ENCODE data around the gene LRRC59. TPM values are rescaled to one million over a fixed set of nuclear protein-coding genes. Genes with fewer than 3 reads are reported as not detected.

Gene LRRC59
- total and polyA plus RNA-seq, 2 of the 8 experiments (the other 6 are each of a cell fraction or from before 2014, with no cell fraction given) = 48.3 to 117 TPM

- no peaks in the 10 kb centered on the region for H3K9me3 ChIP-seq (ENCODE audit: insufficient read depth in 2 of 2, low read depth in 1 of 2, low read length in 1 of 2)
- H3K14ac ChIP-seq (ENCODE audit: insufficient read length) = no peak overlapping the region
- H3K27ac ChIP-seq (ENCODE audit: low read depth, low read length) = no peak overlapping the region
- H3K27me3 ChIP-seq (replicated peaks in 1 of 4; ENCODE audit: control insufficient read depth in 3 of 4, extremely low read depth in 1 of 4, insufficient read depth in 3 of 4, low read length in 3 of 4) = no peaks in the 10 kb centered on the region
- no peak overlapping the region for H2BK12ac ChIP-seq (ENCODE audit: low read depth, low read length)
- H4K91ac ChIP-seq (replicated peaks; ENCODE audit: insufficient read length, low read length) = no peak overlapping the region
- H2AFZ ChIP-seq (ENCODE audit: low read length) = no peak overlapping the region
- no peak overlapping the region for H2BK15ac ChIP-seq (ENCODE audit: low read length)
- ChIA-PET CTCF (ENCODE audit: partially characterized antibody) (interaction anchor here (0.8 to 6.1 kb wide), 18 partner anchors 10 to 159 kb away, joined by 3 to 58 read pairs (median 6); partner anchors contain the start of genes ACSF2, COL1A1, EME1 and LRRC59), POLR2A (ENCODE audit: partially characterized antibody) (interaction anchor here (0.9 to 20.2 kb wide), 6 partner anchors 9 to 183 kb away, joined by 3 to 313 read pairs (median 8); partner anchors contain the start of genes EME1, LRRC59, MRPL27 and XYLT2)
- DNase-seq (ENCODE audit: low read depth in 1 of 2, low spot score in 2 of 2) = no peak
- H3K18ac ChIP-seq (ENCODE audit: extremely low read depth, low read length) = no peak overlapping the region
- H2BK20ac ChIP-seq (ENCODE audit: low read length) = no peak overlapping the region
- H3K4me3 ChIP-seq (ENCODE audit: extremely low read depth in 1 of 4, insufficient read depth in 2 of 4, low read depth in 3 of 4, low read length in 4 of 4) = no peak overlapping the region
- 80% methylated on average over 8 of the region's 11 CpGs; no CpG with 5 or more reads in 1 of the 2 experiments for WGBS, 2 experiments (ENCODE audit: extremely low coverage in 1 of 2, insufficient coverage in 1 of 2, insufficient read length in 1 of 2, insufficient replicate concordance in 2 of 2, low coverage in 1 of 2, low lambda C conversion rate in 2 of 2, missing lambda C conversion rate in 1 of 2)
- no peak overlapping the region for H3K4ac ChIP-seq (replicated peaks; ENCODE audit: insufficient read length, low read depth, low read length)
- peaks cover 0 to 27% (median 11%) of the 10 kb centered on the region in 4 experiments; a peak in 6 of 7 replicates for H3K4me1 ChIP-seq (replicated peaks in 1 of 4; ENCODE audit: control insufficient read depth in 3 of 4, insufficient read depth in 4 of 4, low read length in 3 of 4)
- peaks cover 9 to 34% (median 22%) of the 10 kb centered on the region in 4 experiments for H3K36me3 ChIP-seq (ENCODE audit: control insufficient read depth in 2 of 4, insufficient read depth in 4 of 4, low read length in 3 of 4)
- no peak overlapping the region for H3K23ac ChIP-seq (ENCODE audit: insufficient read length)
- no peak overlapping the region for H2AK5ac ChIP-seq (ENCODE audit: low read depth, low read length)
- H3K79me1 ChIP-seq (ENCODE audit: low read depth, low read length) = no peaks in the 10 kb centered on the region
- no peak overlapping the region for H3K56ac ChIP-seq (replicated peaks; ENCODE audit: insufficient read length, low read depth, low read length)
- H2BK5ac ChIP-seq (ENCODE audit: low read depth, low read length) = no peak overlapping the region
- H4K5ac ChIP-seq (ENCODE audit: insufficient read length, low read depth, low read length) = no peak overlapping the region
- H3K79me2 ChIP-seq (ENCODE audit: control insufficient read depth in 1 of 2, insufficient read depth in 2 of 2, low read length in 2 of 2) = no peaks in the 10 kb centered on the region
- FAIRE-seq = no peak
- no peak overlapping the region for H2BK120ac ChIP-seq (replicated peaks; ENCODE audit: low read depth, low read length)
- no peak overlapping the region for H4K8ac ChIP-seq (ENCODE audit: extremely low read depth, insufficient read depth, low read length)
- peaks cover 6 to 27% of the 10 kb centered on the region in 2 experiments for H4K20me1 ChIP-seq (replicated peaks in 1 of 2; ENCODE audit: control insufficient read depth in 1 of 2, insufficient read depth in 2 of 2, low read length in 2 of 2)
- H3K4me2 ChIP-seq (ENCODE audit: insufficient read depth in 1 of 2, low read depth in 2 of 2, low read length in 2 of 2) = no peak overlapping the region
- H3K9ac ChIP-seq (replicated peaks in 1 of 4; ENCODE audit: extremely low read depth in 1 of 4, low read depth in 3 of 4, low read length in 3 of 4) = no peak overlapping the region
- no peaks in the 10 kb centered on the region for H3K23me2 ChIP-seq (ENCODE audit: low read depth, low read length)
- TF ChIP-seq PHF8 (conservative IDR thresholded peaks at IDR 0.05; ENCODE audit: low read depth, low read length) (no peak), SP2 (IDR thresholded peaks at IDR 0.05; ENCODE audit: low read length) (no peak), SUZ12 (IDR thresholded peaks at IDR 0.05; ENCODE audit: low read length) (no peak), E2F6 (IDR thresholded peaks at IDR 0.05) (no peak)
Measured at GRCh38 chr17:50360486-50361115, 36.7 kb downstream of the LRRC59 start.
